Gastroesophageal sphincter (tissue), 3 donors: ENCODE measurements around the gene NAA80.

Experiments used
- CTCF ChIP-seq, 4 experiments: fragments of 200-600 bp in 2 of 4; fragments of 450-650 bp in 2 of 4; sonication (generic) in 1 of 4; IDR thresholded peaks; one replicate each; pipeline ENCODE4 v1.5.1; 2017 to 2019; ENCODE audit warnings: antibody characterized with exemption in 4 of 4, mild to moderate bottlenecking in 2 of 4, moderate library complexity in 2 of 4
- EP300 ChIP-seq: sonication (generic); formaldehyde crosslinking; IDR thresholded peaks from one replicate; pipeline ENCODE4 v1.6.1; 2017; ENCODE audit warnings: antibody characterized with exemption, mild to moderate bottlenecking
- POLR2A ChIP-seq, 2 donors: fragments of 450-650 bp; IDR thresholded peaks; one replicate each; pipeline ENCODE4 v1.6.1; 2017; ENCODE audit warnings: antibody characterized with exemption in 2 of 2, mild to moderate bottlenecking in 2 of 2, moderate library complexity in 1 of 2
- POLR2AphosphoS5 ChIP-seq: sonication (generic); formaldehyde crosslinking; IDR thresholded peaks from one replicate; pipeline ENCODE4 v1.6.1; 2017; ENCODE audit warnings: antibody characterized with exemption

GRCh38 chr3:50269460-50269859 lies 29.7 kb downstream of the NAA80 start:
- TF ChIP-seq CTCF (IDR thresholded peaks at IDR 0.05) (no peak), POLR2AphosphoS5 (no peak), EP300 (no peak), POLR2A (IDR thresholded peaks at IDR 0.05) (no peak)
